Nephron (organoid): ENCODE data around the gene C1orf115.
"Not testable (repeated sequence)": the region's sequence is repeated elsewhere in the genome, so short reads cannot be mapped to it uniquely, and the experiment has no call there.

ENCODE experiments used
- H3K27ac Mint-ChIP-seq, 3 experiments: 2 replicates each; pipeline ENCODE4 v1.8.0; 2020; ENCODE audit warnings: mixed read lengths in 3 of 3, mild to moderate bottlenecking in 2 of 3, moderate library complexity in 1 of 3
- H3K27me3 Mint-ChIP-seq: 2 replicates; pipeline ENCODE4 v1.8.0; 2021; ENCODE audit warnings: low read depth, mild to moderate bottlenecking, moderate library complexity, mixed read lengths
- H3K36me3 Mint-ChIP-seq: 2 replicates; pipeline ENCODE4 v1.8.0; 2020; ENCODE audit warnings: low read depth, mixed read lengths
- H3K4me1 Mint-ChIP-seq: 2 replicates; pipeline ENCODE4 v1.8.0; 2020; ENCODE audit warnings: mixed read lengths
- H3K4me3 Mint-ChIP-seq, 3 experiments: 2 replicates each; pipeline ENCODE4 v1.8.0; 2020; ENCODE audit warnings: mild to moderate bottlenecking in 3 of 3, mixed read lengths in 3 of 3, moderate library complexity in 2 of 3
- H3K9me3 Mint-ChIP-seq: 2 replicates; pipeline ENCODE4 v1.8.0; 2020; ENCODE audit warnings: mixed read lengths
- CTCF ChIP-seq, 3 experiments: fragments of 200-600 bp; sonication (generic); IDR thresholded peaks; one replicate each; pipeline ENCODE4 v1.5.0; 2021; ENCODE audit warnings: antibody characterized with exemption in 3 of 3; ENCODE audit not compliant: unreplicated experiment in 3 of 3

C1orf115 gene

GRCh38 chr1:220681220-220681880 is 8.8 kb upstream of the C1orf115 start:
- H3K4me1 Mint-ChIP-seq, result no peaks in the 10 kb centered on the region
- H3K27me3 Mint-ChIP-seq, result peaks cover 2% of the 10 kb centered on the region
- no peak for TF ChIP-seq CTCF (IDR thresholded peaks at IDR 0.05; ENCODE audit: unreplicated experiment in 3 of 3)
- no peak overlapping the region for H3K27ac Mint-ChIP-seq
- H3K9me3 Mint-ChIP-seq, result no peaks in the 10 kb centered on the region
- no peaks in the 10 kb centered on the region for H3K36me3 Mint-ChIP-seq
- no peak overlapping the region for H3K4me3 Mint-ChIP-seq

DNA sequence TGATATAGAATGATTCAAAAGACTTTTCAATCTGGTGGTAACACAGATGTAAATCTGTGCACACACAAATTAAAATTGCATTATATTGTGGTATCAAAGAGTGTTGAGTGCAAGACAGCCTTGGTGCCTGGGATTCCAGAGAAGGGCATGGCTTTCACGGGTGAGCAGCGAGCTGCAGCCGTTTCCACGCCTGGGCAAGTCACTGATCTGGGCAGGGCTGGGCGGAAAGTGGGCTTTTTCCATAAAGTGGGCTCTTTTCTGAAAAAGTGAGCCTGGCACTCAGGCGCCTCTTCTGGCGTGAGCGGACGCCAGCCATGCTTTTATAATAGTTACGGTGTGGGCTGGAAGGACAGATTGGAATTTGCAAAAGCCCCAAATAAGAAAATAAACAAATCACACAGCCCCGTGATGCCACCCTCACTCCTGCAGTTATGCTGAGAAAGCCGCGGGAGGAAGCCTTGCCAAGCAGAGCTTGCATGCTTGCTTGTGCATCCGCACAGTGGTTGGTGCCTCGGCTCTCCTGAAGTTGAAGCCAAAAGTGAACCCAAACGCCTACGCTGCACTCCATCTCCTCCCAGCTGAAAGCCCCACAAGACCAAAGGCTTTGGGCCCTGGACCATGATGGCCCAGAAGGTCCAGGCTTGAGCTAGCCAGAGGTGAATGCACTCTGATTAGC is 7.1 kb upstream of the C1orf115 start:
- peaks cover 12% of the 10 kb centered on the region for H3K27me3 Mint-ChIP-seq
- no peaks in the 10 kb centered on the region for H3K4me1 Mint-ChIP-seq
- H3K36me3 Mint-ChIP-seq, result no peaks in the 10 kb centered on the region
- no peak overlapping the region for H3K27ac Mint-ChIP-seq
- no peak overlapping the region for H3K4me3 Mint-ChIP-seq
- no peaks in the 10 kb centered on the region for H3K9me3 Mint-ChIP-seq
- TF ChIP-seq CTCF (IDR thresholded peaks at IDR 0.05; ENCODE audit: unreplicated experiment in 3 of 3), result no peak

DNA sequence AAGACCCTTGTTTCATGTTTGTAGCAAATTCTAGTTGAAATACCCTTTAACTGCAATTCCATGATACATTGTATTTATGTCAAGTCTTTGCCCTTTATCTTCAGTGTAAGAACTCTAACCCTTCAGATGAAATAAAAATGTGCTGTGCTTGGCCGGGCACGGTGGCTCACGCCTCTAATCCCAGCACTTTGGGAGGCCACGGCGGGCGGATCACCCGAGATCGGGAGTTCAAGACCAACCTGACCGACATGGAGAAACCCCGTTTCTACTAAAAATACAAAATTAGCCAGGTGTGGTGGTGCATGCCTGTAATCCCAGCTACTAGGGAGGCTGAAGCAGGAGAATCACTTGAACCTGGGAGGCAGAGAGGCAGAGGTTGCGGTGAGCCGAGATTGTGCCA is 6.4 kb upstream of the C1orf115 start:
- H3K9me3 Mint-ChIP-seq, H3K4me3 Mint-ChIP-seq, H3K27ac Mint-ChIP-seq, H3K36me3 Mint-ChIP-seq, H3K4me1 Mint-ChIP-seq: not testable (repeated sequence)
- H3K27me3 Mint-ChIP-seq, result peaks cover 15% of the 10 kb centered on the region

- H3K4me3 Mint-ChIP-seq, result no peak overlapping the region
Observed at GRCh38 chr1:220684890-220685289, 5.3 kb upstream of the C1orf115 start.

DNA sequence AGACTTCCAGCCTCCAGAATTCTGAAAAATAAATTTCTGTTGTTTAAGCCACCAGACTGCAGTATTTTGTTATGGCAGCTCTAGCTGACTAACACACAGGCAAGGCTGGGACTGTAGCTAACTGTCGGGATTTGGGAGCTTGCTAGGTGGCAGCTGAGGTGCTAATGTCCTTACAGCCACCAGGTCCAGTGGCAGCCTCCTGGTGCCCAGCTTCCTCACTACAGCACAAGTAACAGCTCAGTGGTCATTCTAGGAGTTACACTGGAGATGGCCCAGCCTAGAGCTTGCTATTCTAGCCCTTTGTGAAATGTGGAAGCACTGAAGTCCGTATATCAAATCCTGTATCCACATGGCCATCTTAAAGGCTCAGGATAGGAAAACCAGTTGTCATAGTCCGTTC is 4.3 kb upstream of the C1orf115 start:
- Mint-ChIP-seq H3K9me3 (no peaks in the 10 kb centered on the region), H3K36me3 (peaks cover 3% of the 10 kb centered on the region), H3K4me1 (peaks cover 5% of the 10 kb centered on the region), H3K4me3 (no peak overlapping the region), H3K27me3 (peaks cover 34% of the 10 kb centered on the region), H3K27ac (no peak overlapping the region)
- no peak for TF ChIP-seq CTCF (IDR thresholded peaks at IDR 0.05; ENCODE audit: unreplicated experiment in 3 of 3)

More at GRCh38 chr1:220684890-220685289, 5.3 kb upstream of the C1orf115 start:
- H3K4me1 Mint-ChIP-seq, result peaks cover 4% of the 10 kb centered on the region
- no peaks in the 10 kb centered on the region for H3K9me3 Mint-ChIP-seq
- no peak overlapping the region for H3K27ac Mint-ChIP-seq
- no peak for TF ChIP-seq CTCF (IDR thresholded peaks at IDR 0.05; ENCODE audit: unreplicated experiment in 3 of 3)
- H3K27me3 Mint-ChIP-seq, result peaks cover 27% of the 10 kb centered on the region
- H3K36me3 Mint-ChIP-seq, result peaks cover 3% of the 10 kb centered on the region

- Mint-ChIP-seq H3K9me3 (no peaks in the 10 kb centered on the region), H3K4me3 (no peak overlapping the region)
Observed at GRCh38 chr1:220687809-220688208, 2.4 kb upstream of the C1orf115 start.

More at GRCh38 chr1:220687809-220688208, 2.4 kb upstream of the C1orf115 start:
- Mint-ChIP-seq H3K36me3 (peaks cover 3% of the 10 kb centered on the region), H3K27me3 (peaks cover 53% of the 10 kb centered on the region), H3K4me1 (peaks cover 5% of the 10 kb centered on the region), H3K27ac (no peak overlapping the region)
- TF ChIP-seq CTCF (IDR thresholded peaks at IDR 0.05; ENCODE audit: unreplicated experiment in 3 of 3), result no peak
